GM19328 (cell line): Measurements from ENCODE around the gene CAP2.
"Not testable (repeated sequence)": the region's sequence is repeated elsewhere in the genome, so short reads cannot be mapped to it uniquely, and the experiment has no call there.

Experiments
- ATAC-seq: cut with Tn5 transposase; IDR thresholded peaks from one replicate; pipeline ENCODE4 v1.9.1; 2021; ENCODE audit warnings: mild to moderate bottlenecking, moderate library complexity; ENCODE audit not compliant: unreplicated experiment

CAP2 gene

GRCh38 chr6:17396256-17396655 is 2.9 kb downstream of the CAP2 start:
- no peak for ATAC-seq

GRCh38 chr6:17397764-17398194 is 4.4 kb downstream of the CAP2 start:
- no peak for ATAC-seq

- ATAC-seq: not testable (repeated sequence)
Observed at GRCh38 chr6:17405181-17405943, 12.0 kb downstream of the CAP2 start.

GRCh38 chr6:17405944-17406245 is 12.5 kb downstream of the CAP2 start:
- ATAC-seq: no peak

GRCh38 chr6:17408081-17408480 is 14.7 kb downstream of the CAP2 start:
- no peak for ATAC-seq

GRCh38 chr6:17410281-17410680 is 16.9 kb downstream of the CAP2 start:
- no peak for ATAC-seq

GRCh38 chr6:17413313-17413750 is 19.9 kb downstream of the CAP2 start:
- ATAC-seq: no peak

GRCh38 chr6:17414395-17414794 is 21.0 kb downstream of the CAP2 start:
- not testable (repeated sequence) for ATAC-seq

- ATAC-seq: no peak
Observed at GRCh38 chr6:17415321-17415720, 21.9 kb downstream of the CAP2 start.

GRCh38 chr6:17416806-17417205 is 23.4 kb downstream of the CAP2 start:
- no peak for ATAC-seq

GRCh38 chr6:17417817-17418216 is 24.4 kb downstream of the CAP2 start:
- no peak for ATAC-seq

GRCh38 chr6:17418281-17419188 is 25.1 kb downstream of the CAP2 start:
- no peak for ATAC-seq

- ATAC-seq: no peak
Observed at GRCh38 chr6:17419189-17419575, 25.8 kb downstream of the CAP2 start.

- no peak for ATAC-seq
Observed at GRCh38 chr6:17420368-17420767, 27.0 kb downstream of the CAP2 start.

- no peak for ATAC-seq
Observed at GRCh38 chr6:17421406-17421805, 28.0 kb downstream of the CAP2 start.

GRCh38 chr6:17423026-17423425 is 29.6 kb downstream of the CAP2 start:
- ATAC-seq: no peak

GRCh38 chr6:17427062-17427461 is 33.7 kb downstream of the CAP2 start:
- ATAC-seq: no peak

GRCh38 chr6:17427617-17428016 is 34.2 kb downstream of the CAP2 start:
- no peak for ATAC-seq

- ATAC-seq: not testable (repeated sequence)
Observed at GRCh38 chr6:17428595-17429120, 35.3 kb downstream of the CAP2 start.

- ATAC-seq: no peak
Observed at GRCh38 chr6:17429383-17430061, 36.1 kb downstream of the CAP2 start.

GRCh38 chr6:17431581-17431980 is 38.2 kb downstream of the CAP2 start:
- no peak for ATAC-seq
